HepG2 (cell line): ENCODE results near the gene ACTN1. TPM values are rescaled to one million over a fixed set of nuclear protein-coding genes. Genes with fewer than 3 reads are reported as not detected.

ENCODE experiments used
- CREM ChIP-seq, 2 experiments: sonication (generic) in 1 of 2; formaldehyde crosslinking in 1 of 2; IDR thresholded peaks; 2 replicates each; pipeline versions ENCODE4 v1.4.0 to v1.6.1; 2016 to 2020; ENCODE audit warnings: antibody characterized with exemption in 1 of 2, mild to moderate bottlenecking in 1 of 2, missing genetic modification reagents in 1 of 2
- ETV5 ChIP-seq: IDR thresholded peaks from 2 replicates; pipeline ENCODE4 v1.6.1; 2018; ENCODE audit warnings: missing biosample characterization, missing genetic modification reagents, inconsistent platforms, borderline replicate concordance
- FOXA3 ChIP-seq: IDR thresholded peaks from 2 replicates; pipeline ENCODE4 v1.6.1; 2016; ENCODE audit warnings: missing genetic modification reagents, missing compliant biosample characterization
- MEIS2 ChIP-seq: sonication (generic); formaldehyde crosslinking; IDR thresholded peaks from 2 replicates; pipeline ENCODE4 v1.9.0; 2021; ENCODE audit warnings: mild to moderate bottlenecking, missing genetic modification reagents
- NAIF1 ChIP-seq: sonication (generic); formaldehyde crosslinking; IDR thresholded peaks from 2 replicates; pipeline ENCODE4 v1.5.0; 2020; ENCODE audit warnings: mild to moderate bottlenecking, missing genetic modification reagents, borderline replicate concordance
- PITX1 ChIP-seq: sonication (generic); formaldehyde crosslinking; IDR thresholded peaks from 2 replicates; pipeline ENCODE4 v1.5.1; 2020; ENCODE audit warnings: mild to moderate bottlenecking, missing genetic modification reagents
- RXRA ChIP-seq: sonication (generic); formaldehyde crosslinking; IDR thresholded peaks from 2 replicates; pipeline ENCODE4 v1.5.1; 2020; ENCODE audit warnings: missing genetic modification reagents
- SALL2 ChIP-seq: sonication (generic); formaldehyde crosslinking; IDR thresholded peaks from 2 replicates; pipeline ENCODE4 v1.8.1; 2023; ENCODE audit warnings: mild to moderate bottlenecking, missing genetic modification reagents, inconsistent platforms
- SIN3A ChIP-seq: IDR thresholded peaks from 2 replicates; pipeline ENCODE4 v1.6.1; 2011; ENCODE audit warnings: low read depth, mild to moderate bottlenecking, control low read depth, low read length, borderline replicate concordance
- SP5 ChIP-seq: IDR thresholded peaks from 2 replicates; pipeline ENCODE4 v1.6.1; 2016; ENCODE audit warnings: low read depth, borderline replicate concordance
- ZEB1 ChIP-seq: IDR thresholded peaks from 2 replicates; pipeline ENCODE4 v1.6.1; 2012; ENCODE audit warnings: mild to moderate bottlenecking, low read depth, inconsistent platforms; ENCODE audit not compliant: insufficient replicate concordance
- ZNF101 ChIP-seq: sonication (generic); formaldehyde crosslinking; IDR thresholded peaks from 2 replicates; pipeline ENCODE4 v1.4.0; 2020; ENCODE audit warnings: mild to moderate bottlenecking, low read depth, missing genetic modification reagents, borderline replicate concordance
- ZNF296 ChIP-seq: sonication (generic); formaldehyde crosslinking; conservative IDR thresholded peaks from 2 replicates; pipeline ENCODE4 v1.5.0; 2020; ENCODE audit warnings: mild to moderate bottlenecking, missing genetic modification reagents
- ZNF430 ChIP-seq: sonication (generic); formaldehyde crosslinking; IDR thresholded peaks from 2 replicates; pipeline ENCODE4 v1.9.0; 2021; ENCODE audit warnings: mild to moderate bottlenecking, missing genetic modification reagents
- ZNF772 ChIP-seq: sonication (generic); formaldehyde crosslinking; IDR thresholded peaks from 2 replicates; pipeline ENCODE4 v1.5.0; 2020; ENCODE audit warnings: mild to moderate bottlenecking, missing genetic modification reagents
- ZSCAN12 ChIP-seq: sonication (generic); formaldehyde crosslinking; IDR thresholded peaks from 2 replicates; pipeline ENCODE4 v1.9.0; 2021; ENCODE audit warnings: mild to moderate bottlenecking, missing genetic modification reagents
- polyA plus RNA-seq, 8 experiments: library from polyadenylated mRNA; depleted of rRNA in 3 of 8; stranded (reverse) in 7 of 8; unstranded in 1 of 8; fragments of >200 nt; fragmentation: Illumina TruSeq in 4 of 8; extraction: Trizol in 4 of 8; gene quantifications; 2 replicates each; pipeline versions ENCODE4 v1.2.1 to v1.2.3, GENCODE V29; 2011 to 2016; ENCODE audit warnings: low read depth in 4 of 8, missing spikeins in 1 of 8, mixed read lengths in 1 of 8; ENCODE audit not compliant: insufficient read depth in 1 of 8
- total RNA-seq, 5 experiments: library from RNA; depleted of rRNA; stranded (reverse); fragments of >200 nt; fragmentation: Illumina TruSeq; extraction: Trizol; gene quantifications; 2 replicates each; pipeline ENCODE4 v1.2.3, GENCODE V29; 2016; ENCODE audit warnings: low read depth in 1 of 5
- TF ChIP-seq, protein P1 (sequence below), 2 experiments: sonication (generic) in 1 of 2; formaldehyde crosslinking in 1 of 2; IDR thresholded peaks; 2 replicates each; pipeline versions ENCODE4 v1.5.1 to v1.6.1; 2011 to 2020; ENCODE audit warnings: borderline replicate concordance in 1 of 2, low read depth in 1 of 2, low read length in 1 of 2, mild to moderate bottlenecking in 1 of 2, missing genetic modification reagents in 1 of 2, moderate library complexity in 1 of 2
- TF ChIP-seq, protein P2 (sequence below): sonication (generic); formaldehyde crosslinking; IDR thresholded peaks from 2 replicates; pipeline ENCODE4 v1.4.0; 2020; ENCODE audit warnings: missing genetic modification reagents
- TF ChIP-seq, protein P3 (sequence below): sonication (generic); formaldehyde crosslinking; IDR thresholded peaks from 2 replicates; pipeline ENCODE4 v1.8.1; 2023; ENCODE audit warnings: mild to moderate bottlenecking, missing genetic modification reagents, borderline replicate concordance
- TF ChIP-seq, protein P4 (sequence below): IDR thresholded peaks from 2 replicates; pipeline ENCODE4 v1.4.0; 2020; ENCODE audit warnings: mild to moderate bottlenecking, missing genetic modification reagents

Gene ACTN1
- total and polyA plus RNA-seq, 2 of the 13 experiments (the other 11 are each of a cell fraction or from before 2014, with no cell fraction given): 58.6 to 162 TPM

DNA sequence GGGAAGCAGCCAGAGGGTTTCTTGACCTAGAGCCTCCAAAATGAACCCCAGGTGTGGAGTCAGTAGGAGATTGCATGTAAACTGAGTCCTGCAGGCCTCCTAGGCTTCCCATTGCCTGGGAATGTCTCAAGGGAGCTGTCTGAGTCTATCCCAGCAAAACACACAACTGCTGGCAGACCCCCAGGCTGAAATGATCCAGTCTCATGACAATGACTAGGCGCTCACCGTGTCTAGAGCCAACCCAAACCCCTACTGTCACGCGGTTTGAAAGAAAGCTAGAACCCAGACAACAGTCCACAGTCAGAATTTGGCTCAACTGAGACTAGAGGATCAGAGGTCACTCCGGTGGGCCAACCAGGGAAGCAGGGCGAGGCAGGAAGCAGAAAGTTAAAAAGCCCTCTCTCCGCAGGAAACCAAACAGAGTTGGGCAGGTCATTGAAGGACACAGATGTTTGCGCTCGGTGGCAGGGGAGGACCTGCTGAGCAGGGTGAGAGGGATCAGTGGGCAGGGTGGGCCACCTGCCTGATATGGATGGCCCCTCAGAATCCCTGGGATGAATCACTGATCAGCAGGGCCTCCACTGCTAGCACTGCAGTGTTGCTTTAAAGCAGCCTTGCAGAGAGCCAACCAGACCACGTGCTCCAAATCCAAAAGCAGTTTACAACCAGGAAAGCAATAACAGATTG, 23.8 kb downstream of the ACTN1 start (continued):
- TF ChIP-seq, protein P1, sequence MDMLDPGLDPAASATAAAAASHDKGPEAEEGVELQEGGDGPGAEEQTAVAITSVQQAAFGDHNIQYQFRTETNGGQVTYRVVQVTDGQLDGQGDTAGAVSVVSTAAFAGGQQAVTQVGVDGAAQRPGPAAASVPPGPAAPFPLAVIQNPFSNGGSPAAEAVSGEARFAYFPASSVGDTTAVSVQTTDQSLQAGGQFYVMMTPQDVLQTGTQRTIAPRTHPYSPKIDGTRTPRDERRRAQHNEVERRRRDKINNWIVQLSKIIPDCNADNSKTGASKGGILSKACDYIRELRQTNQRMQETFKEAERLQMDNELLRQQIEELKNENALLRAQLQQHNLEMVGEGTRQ (IDR thresholded peaks at IDR 0.05; ENCODE audit: low read depth, low read length): no peak; the same call in 1 of the 2 replicates
- TF ChIP-seq, protein P1 (CRISPR knock-in tag; IDR thresholded peaks at IDR 0.05; ENCODE audit: borderline replicate concordance): peak; percentile 22; the same call in 1 of the 2 replicates
- TF ChIP-seq PITX1 (CRISPR knock-in tag): peak; percentile 90
- TF ChIP-seq ZNF101 (CRISPR knock-in tag): no peak
- TF ChIP-seq RXRA (CRISPR knock-in tag): peak; percentile 99
- TF ChIP-seq ZNF296 (CRISPR knock-in tag): no peak
- TF ChIP-seq SALL2 (CRISPR knock-in tag): 0 out of 2 replicates have a peak, but pooled peaks have one; percentile 28
- TF ChIP-seq ETV5 (CRISPR knock-in tag): peak; percentile 97
- TF ChIP-seq SIN3A: peak; percentile 68; the same call in 1 of the 2 replicates
- peak; percentile 76 for TF ChIP-seq MEIS2 (CRISPR knock-in tag)
- peak; percentile 41; the same call in 1 of the 2 replicates for TF ChIP-seq NAIF1
- 0 out of 2 replicates have a peak, but pooled peaks have one; percentile 57 for TF ChIP-seq ZNF430
- TF ChIP-seq FOXA3 (CRISPR knock-in tag): peak; percentile 75
- peak; percentile 47 for TF ChIP-seq ZEB1
- peak; percentile 60; the same call in 1 of the 2 replicates for TF ChIP-seq CREM (IDR thresholded peaks at IDR 0.05)
- TF ChIP-seq CREM (CRISPR knock-in tag; IDR thresholded peaks at IDR 0.05): no peak
- TF ChIP-seq ZNF772 (CRISPR knock-in tag): peak; percentile 69; the same call in 1 of the 2 replicates
- TF ChIP-seq SP5 (CRISPR knock-in tag): peak; percentile 75; the same call in 1 of the 2 replicates
- TF ChIP-seq, protein P2, sequence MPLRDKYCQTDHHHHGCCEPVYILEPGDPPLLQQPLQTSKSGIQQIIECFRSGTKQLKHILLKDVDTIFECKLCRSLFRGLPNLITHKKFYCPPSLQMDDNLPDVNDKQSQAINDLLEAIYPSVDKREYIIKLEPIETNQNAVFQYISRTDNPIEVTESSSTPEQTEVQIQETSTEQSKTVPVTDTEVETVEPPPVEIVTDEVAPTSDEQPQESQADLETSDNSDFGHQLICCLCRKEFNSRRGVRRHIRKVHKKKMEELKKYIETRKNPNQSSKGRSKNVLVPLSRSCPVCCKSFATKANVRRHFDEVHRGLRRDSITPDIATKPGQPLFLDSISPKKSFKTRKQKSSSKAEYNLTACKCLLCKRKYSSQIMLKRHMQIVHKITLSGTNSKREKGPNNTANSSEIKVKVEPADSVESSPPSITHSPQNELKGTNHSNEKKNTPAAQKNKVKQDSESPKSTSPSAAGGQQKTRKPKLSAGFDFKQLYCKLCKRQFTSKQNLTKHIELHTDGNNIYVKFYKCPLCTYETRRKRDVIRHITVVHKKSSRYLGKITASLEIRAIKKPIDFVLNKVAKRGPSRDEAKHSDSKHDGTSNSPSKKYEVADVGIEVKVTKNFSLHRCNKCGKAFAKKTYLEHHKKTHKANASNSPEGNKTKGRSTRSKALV (CRISPR knock-in tag): peak; percentile 68; the same call in 1 of the 2 replicates
- TF ChIP-seq, protein P3, sequence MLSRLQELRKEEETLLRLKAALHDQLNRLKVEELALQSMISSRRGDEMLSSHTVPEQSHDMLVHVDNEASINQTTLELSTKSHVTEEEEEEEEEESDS (CRISPR knock-in tag): 0 out of 2 replicates have a peak, but pooled peaks have one; percentile 19
- TF ChIP-seq ZSCAN12 (CRISPR knock-in tag): no peak
- TF ChIP-seq, protein P4, sequence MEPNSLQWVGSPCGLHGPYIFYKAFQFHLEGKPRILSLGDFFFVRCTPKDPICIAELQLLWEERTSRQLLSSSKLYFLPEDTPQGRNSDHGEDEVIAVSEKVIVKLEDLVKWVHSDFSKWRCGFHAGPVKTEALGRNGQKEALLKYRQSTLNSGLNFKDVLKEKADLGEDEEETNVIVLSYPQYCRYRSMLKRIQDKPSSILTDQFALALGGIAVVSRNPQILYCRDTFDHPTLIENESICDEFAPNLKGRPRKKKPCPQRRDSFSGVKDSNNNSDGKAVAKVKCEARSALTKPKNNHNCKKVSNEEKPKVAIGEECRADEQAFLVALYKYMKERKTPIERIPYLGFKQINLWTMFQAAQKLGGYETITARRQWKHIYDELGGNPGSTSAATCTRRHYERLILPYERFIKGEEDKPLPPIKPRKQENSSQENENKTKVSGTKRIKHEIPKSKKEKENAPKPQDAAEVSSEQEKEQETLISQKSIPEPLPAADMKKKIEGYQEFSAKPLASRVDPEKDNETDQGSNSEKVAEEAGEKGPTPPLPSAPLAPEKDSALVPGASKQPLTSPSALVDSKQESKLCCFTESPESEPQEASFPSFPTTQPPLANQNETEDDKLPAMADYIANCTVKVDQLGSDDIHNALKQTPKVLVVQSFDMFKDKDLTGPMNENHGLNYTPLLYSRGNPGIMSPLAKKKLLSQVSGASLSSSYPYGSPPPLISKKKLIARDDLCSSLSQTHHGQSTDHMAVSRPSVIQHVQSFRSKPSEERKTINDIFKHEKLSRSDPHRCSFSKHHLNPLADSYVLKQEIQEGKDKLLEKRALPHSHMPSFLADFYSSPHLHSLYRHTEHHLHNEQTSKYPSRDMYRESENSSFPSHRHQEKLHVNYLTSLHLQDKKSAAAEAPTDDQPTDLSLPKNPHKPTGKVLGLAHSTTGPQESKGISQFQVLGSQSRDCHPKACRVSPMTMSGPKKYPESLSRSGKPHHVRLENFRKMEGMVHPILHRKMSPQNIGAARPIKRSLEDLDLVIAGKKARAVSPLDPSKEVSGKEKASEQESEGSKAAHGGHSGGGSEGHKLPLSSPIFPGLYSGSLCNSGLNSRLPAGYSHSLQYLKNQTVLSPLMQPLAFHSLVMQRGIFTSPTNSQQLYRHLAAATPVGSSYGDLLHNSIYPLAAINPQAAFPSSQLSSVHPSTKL (CRISPR knock-in tag): peak; percentile 80; the same call in 1 of the 2 replicates
